GM03348 (cell line): Measurements from ENCODE around the gene KRTAP12-1.
"Not testable (repeated sequence)": the region's sequence is repeated elsewhere in the genome, so short reads cannot be mapped to it uniquely, and the experiment has no call there.

Experiments
- DNase-seq: peaks from one replicate; pipeline ENCODE4 v3.0.0; 2012; ENCODE audit warnings: low spot score

The KRTAP12-1 gene

GRCh38 chr21:44697811-44698734, 16.1 kb upstream of the KRTAP12-1 start:
- no peak for DNase-seq

GRCh38 chr21:44697172-44697810, 15.3 kb upstream of the KRTAP12-1 start, which contains the start of gene KRTAP10-12:
Gene KRTAP10-12 (plus strand): TSS chr21:44697172. CDS start chr21:44697202, 30 bp downstream.
- not testable (repeated sequence) for DNase-seq

- DNase-seq, result no peak
Observed at GRCh38 chr21:44696572-44696971, 14.6 kb upstream of the KRTAP12-1 start.

GRCh38 chr21:44695641-44696040, 13.7 kb upstream of the KRTAP12-1 start:
- DNase-seq, result no peak

- DNase-seq, result no peak
Observed at GRCh38 chr21:44695184-44695583, 13.2 kb upstream of the KRTAP12-1 start.

GRCh38 chr21:44694776-44695175, 12.8 kb upstream of the KRTAP12-1 start:
- DNase-seq, result no peak

GRCh38 chr21:44692798-44693512, 11.0 kb upstream of the KRTAP12-1 start:
- DNase-seq, result no peak

- DNase-seq, result no peak
Observed at GRCh38 chr21:44691686-44692085, 9.7 kb upstream of the KRTAP12-1 start.

GRCh38 chr21:44689740-44690139, 7.8 kb upstream of the KRTAP12-1 start:
- DNase-seq, result not testable (repeated sequence)

GRCh38 chr21:44687671-44688070, 5.7 kb upstream of the KRTAP12-1 start:
- DNase-seq, result no peak

GRCh38 chr21:44686843-44687561, 5.0 kb upstream of the KRTAP12-1 start:
- DNase-seq, result no peak

- DNase-seq, result no peak
Observed at GRCh38 chr21:44686000-44686781, 4.2 kb upstream of the KRTAP12-1 start.

- DNase-seq, result not testable (repeated sequence)
Observed at GRCh38 chr21:44685050-44685449, 3.1 kb upstream of the KRTAP12-1 start.

- DNase-seq, result no peak
Observed at GRCh38 chr21:44684483-44684882, 2.5 kb upstream of the KRTAP12-1 start.

- DNase-seq, result no peak
Observed at GRCh38 chr21:44684077-44684476, 2.1 kb upstream of the KRTAP12-1 start.

GRCh38 chr21:44682580-44683151, 703 bp upstream of the KRTAP12-1 start:
- DNase-seq, result no peak

GRCh38 chr21:44681152-44681551, 811 bp downstream of the KRTAP12-1 start:
- DNase-seq, result no peak

- DNase-seq, result no peak
Observed at GRCh38 chr21:44677881-44678280, 4.1 kb downstream of the KRTAP12-1 start.

- no peak for DNase-seq
Observed at GRCh38 chr21:44671911-44672310, 10.1 kb downstream of the KRTAP12-1 start.

GRCh38 chr21:44670642-44671432, 11.1 kb downstream of the KRTAP12-1 start:
- no peak for DNase-seq
